ENCODE measurements around the gene MEDAG.

DNA sequence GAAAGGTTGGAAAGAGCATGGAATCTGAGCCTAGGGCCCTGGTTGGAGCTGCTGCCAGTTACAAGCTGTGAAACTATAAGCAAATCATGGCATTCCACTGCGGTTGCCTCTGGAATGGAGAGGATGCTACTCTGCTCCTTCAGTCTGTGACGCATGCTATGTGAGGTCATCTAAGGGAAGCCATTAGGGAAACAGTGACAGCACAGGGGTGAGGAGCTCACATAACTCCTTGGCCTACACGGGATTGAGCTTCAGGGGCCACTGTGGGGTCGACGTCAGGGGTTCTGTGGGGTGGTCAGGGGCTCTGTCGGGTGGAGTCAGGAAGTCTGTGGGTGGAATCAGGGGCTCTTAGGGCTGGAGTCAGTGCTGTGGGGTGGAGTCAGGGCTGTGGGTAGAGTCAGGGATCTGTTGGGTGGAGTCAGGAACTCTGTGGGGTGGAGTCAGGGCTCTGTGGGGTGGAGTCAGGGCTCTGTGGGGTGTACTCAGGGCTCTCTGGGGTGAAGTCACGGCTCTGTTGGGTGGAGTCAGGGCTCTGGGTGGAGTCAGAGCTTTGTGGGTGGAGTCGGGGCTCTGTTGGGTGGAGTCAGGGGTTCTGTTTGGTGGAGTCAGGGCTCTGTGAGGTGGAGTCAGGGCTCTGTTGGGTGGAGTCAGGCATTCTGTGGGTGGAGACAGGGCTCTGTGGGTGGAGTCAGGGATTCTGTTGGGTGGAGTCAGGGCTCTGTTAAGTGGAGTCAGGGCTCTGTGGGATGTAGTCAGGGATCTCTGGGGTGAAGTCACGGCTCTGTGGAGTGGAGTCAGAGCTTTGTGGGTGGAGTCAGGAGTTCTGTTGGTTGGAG is 35.8 kb upstream of the MEDAG start:
- TF ChIP-seq, protein P1, sequence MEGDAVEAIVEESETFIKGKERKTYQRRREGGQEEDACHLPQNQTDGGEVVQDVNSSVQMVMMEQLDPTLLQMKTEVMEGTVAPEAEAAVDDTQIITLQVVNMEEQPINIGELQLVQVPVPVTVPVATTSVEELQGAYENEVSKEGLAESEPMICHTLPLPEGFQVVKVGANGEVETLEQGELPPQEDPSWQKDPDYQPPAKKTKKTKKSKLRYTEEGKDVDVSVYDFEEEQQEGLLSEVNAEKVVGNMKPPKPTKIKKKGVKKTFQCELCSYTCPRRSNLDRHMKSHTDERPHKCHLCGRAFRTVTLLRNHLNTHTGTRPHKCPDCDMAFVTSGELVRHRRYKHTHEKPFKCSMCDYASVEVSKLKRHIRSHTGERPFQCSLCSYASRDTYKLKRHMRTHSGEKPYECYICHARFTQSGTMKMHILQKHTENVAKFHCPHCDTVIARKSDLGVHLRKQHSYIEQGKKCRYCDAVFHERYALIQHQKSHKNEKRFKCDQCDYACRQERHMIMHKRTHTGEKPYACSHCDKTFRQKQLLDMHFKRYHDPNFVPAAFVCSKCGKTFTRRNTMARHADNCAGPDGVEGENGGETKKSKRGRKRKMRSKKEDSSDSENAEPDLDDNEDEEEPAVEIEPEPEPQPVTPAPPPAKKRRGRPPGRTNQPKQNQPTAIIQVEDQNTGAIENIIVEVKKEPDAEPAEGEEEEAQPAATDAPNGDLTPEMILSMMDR (IDR thresholded peaks at IDR 0.05): no peak
- TF ChIP-seq EP300 (IDR thresholded peaks at IDR 0.05) (no peak), POLR2A (IDR thresholded peaks at IDR 0.05) (no peak)

All from suprapubic skin (tissue), 3 donors.